Measurements from ENCODE around the gene MARCHF3. TPM values are rescaled to one million over a fixed set of nuclear protein-coding genes. Genes with fewer than 3 reads are reported as not detected.
"Not testable (repeated sequence)": the region's sequence is repeated elsewhere in the genome, so short reads cannot be mapped to it uniquely, and the experiment has no call there.

The MARCHF3 gene
- total and polyA plus RNA-seq, 2 donors (not counting 3 experiments of a cell fraction or from before 2014, with no cell fraction given): 31.9 to 35.0 TPM

GRCh38 chr5:127055880-127056653 lies 25.7 kb upstream of the MARCHF3 start:
- H3K4me1 ChIP-seq (ENCODE audit: control insufficient read depth, extremely low read depth, insufficient read depth, low read length): no peaks in the 10 kb centered on the region
- dilution Hi-C loops (cut with MboI; ENCODE audit: extremely low pct_ligation_motif_present, low sequenced_read_pairs): no loop called here
- H3K36me3 ChIP-seq (ENCODE audit: control insufficient read depth in 2 of 2, extremely low read depth in 1 of 2, insufficient read depth in 2 of 2, low read length in 2 of 2): no peaks in the 10 kb centered on the region
- H3K4me3 ChIP-seq (replicated peaks in 1 of 3; ENCODE audit: insufficient read depth in 1 of 3, low read depth in 1 of 3, low read length in 3 of 3): no peak overlapping the region
- CTCF ChIA-PET: no interaction called here
- no peaks in the 10 kb centered on the region for H3K79me2 ChIP-seq (ENCODE audit: control insufficient read depth, insufficient read depth, low read length)
- TF ChIP-seq FOS (IDR thresholded peaks at IDR 0.05; ENCODE audit: borderline replicate concordance, insufficient read depth, low read length): no peak
- TF ChIP-seq MAX (IDR thresholded peaks at IDR 0.05; ENCODE audit: insufficient read depth, insufficient read length): no peak
- TF ChIP-seq GATA2 (IDR thresholded peaks at IDR 0.05; ENCODE audit: insufficient read depth, insufficient read length, low read depth, low read length): no peak
- TF ChIP-seq JUN (IDR thresholded peaks at IDR 0.05; ENCODE audit: borderline replicate concordance, insufficient read depth, insufficient read length, low read depth): no peak
- TF ChIP-seq, protein P1, sequence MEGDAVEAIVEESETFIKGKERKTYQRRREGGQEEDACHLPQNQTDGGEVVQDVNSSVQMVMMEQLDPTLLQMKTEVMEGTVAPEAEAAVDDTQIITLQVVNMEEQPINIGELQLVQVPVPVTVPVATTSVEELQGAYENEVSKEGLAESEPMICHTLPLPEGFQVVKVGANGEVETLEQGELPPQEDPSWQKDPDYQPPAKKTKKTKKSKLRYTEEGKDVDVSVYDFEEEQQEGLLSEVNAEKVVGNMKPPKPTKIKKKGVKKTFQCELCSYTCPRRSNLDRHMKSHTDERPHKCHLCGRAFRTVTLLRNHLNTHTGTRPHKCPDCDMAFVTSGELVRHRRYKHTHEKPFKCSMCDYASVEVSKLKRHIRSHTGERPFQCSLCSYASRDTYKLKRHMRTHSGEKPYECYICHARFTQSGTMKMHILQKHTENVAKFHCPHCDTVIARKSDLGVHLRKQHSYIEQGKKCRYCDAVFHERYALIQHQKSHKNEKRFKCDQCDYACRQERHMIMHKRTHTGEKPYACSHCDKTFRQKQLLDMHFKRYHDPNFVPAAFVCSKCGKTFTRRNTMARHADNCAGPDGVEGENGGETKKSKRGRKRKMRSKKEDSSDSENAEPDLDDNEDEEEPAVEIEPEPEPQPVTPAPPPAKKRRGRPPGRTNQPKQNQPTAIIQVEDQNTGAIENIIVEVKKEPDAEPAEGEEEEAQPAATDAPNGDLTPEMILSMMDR (IDR thresholded peaks at IDR 0.05; ENCODE audit: extremely low read depth in 1 of 2, insufficient read depth in 1 of 2, low read depth in 1 of 2, low read length in 2 of 2): no peak
- TF ChIP-seq POLR2A (IDR thresholded peaks at IDR 0.05; ENCODE audit: low read depth, low read length): no peak
- TF ChIP-seq EZH2 (IDR thresholded peaks at IDR 0.05; ENCODE audit: borderline replicate concordance, low read depth, low read length, severe bottlenecking): no peak
- no peak for TF ChIP-seq POLR2AphosphoS5 (IDR thresholded peaks at IDR 0.05; ENCODE audit: insufficient read depth, low read depth, low read length)
- no peak for TF ChIP-seq MYC (IDR thresholded peaks at IDR 0.05; ENCODE audit: low read depth, low read length)
- H4K20me1 ChIP-seq (replicated peaks; ENCODE audit: control insufficient read depth, extremely low read depth, insufficient read depth, low read length): no peaks in the 10 kb centered on the region
- no TSS peak for BruUV-seq (replicated peaks)
- no peak for FAIRE-seq
- H3K27ac ChIP-seq (ENCODE audit: insufficient read depth, low read depth, low read length): no peak overlapping the region
- no peak overlapping the region for H2AFZ ChIP-seq (ENCODE audit: low read depth, low read length)
- H3K4me2 ChIP-seq (ENCODE audit: insufficient read depth, low read length): no peak overlapping the region
- H3K27me3 ChIP-seq (ENCODE audit: control insufficient read depth in 2 of 2, insufficient read depth in 2 of 2, low read length in 2 of 2): no peaks in the 10 kb centered on the region
- no peak for DNase-seq (ENCODE audit: low read depth, low spot score)
- POLR2A ChIA-PET: no interaction called here
- no peak overlapping the region for H3K9ac ChIP-seq (replicated peaks; ENCODE audit: extremely low read depth, insufficient read depth, low read length)
- no peaks in the 10 kb centered on the region for H3K9me3 ChIP-seq (replicated peaks; ENCODE audit: control insufficient read depth, insufficient read depth, low read length)
- intact Hi-C loops (cut with micrococcal nuclease): no loop called here
- H3K9me1 ChIP-seq (replicated peaks; ENCODE audit: control insufficient read depth, extremely low read depth, insufficient read depth, low read length): no peaks in the 10 kb centered on the region

DNA sequence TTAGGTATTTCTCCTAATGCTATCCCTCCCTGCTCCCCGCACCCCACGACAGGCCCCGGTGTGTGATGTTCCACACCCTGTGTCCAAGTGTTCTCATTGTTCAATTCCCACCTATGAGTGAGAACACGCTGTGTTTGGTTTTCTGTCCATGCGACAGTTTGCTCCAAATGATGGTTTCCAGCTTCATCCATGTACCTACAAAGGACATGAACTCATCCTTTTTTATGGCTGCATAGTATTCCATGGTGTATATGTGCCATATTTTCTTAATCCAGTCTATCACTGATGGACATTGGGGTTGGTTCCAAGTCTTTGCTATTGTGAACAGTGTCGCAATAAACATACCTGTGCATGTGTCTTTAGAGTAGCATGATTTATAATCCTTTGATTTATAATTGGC lies 23.2 kb upstream of the MARCHF3 start:
- H3K4me1 ChIP-seq (ENCODE audit: control insufficient read depth, extremely low read depth, insufficient read depth, low read length); CTCF ChIA-PET; H3K4me3 ChIP-seq (replicated peaks in 1 of 3; ENCODE audit: insufficient read depth in 1 of 3, low read depth in 1 of 3, low read length in 3 of 3); intact Hi-C loops (cut with micrococcal nuclease); dilution Hi-C loops (cut with MboI; ENCODE audit: extremely low pct_ligation_motif_present, low sequenced_read_pairs); H3K27me3 ChIP-seq (ENCODE audit: control insufficient read depth in 2 of 2, insufficient read depth in 2 of 2, low read length in 2 of 2); H3K9me3 ChIP-seq (replicated peaks; ENCODE audit: control insufficient read depth, insufficient read depth, low read length); H3K36me3 ChIP-seq (ENCODE audit: control insufficient read depth in 2 of 2, extremely low read depth in 1 of 2, insufficient read depth in 2 of 2, low read length in 2 of 2); H4K20me1 ChIP-seq (replicated peaks; ENCODE audit: control insufficient read depth, extremely low read depth, insufficient read depth, low read length); H3K9me1 ChIP-seq (replicated peaks; ENCODE audit: control insufficient read depth, extremely low read depth, insufficient read depth, low read length); FAIRE-seq; H3K9ac ChIP-seq (replicated peaks; ENCODE audit: extremely low read depth, insufficient read depth, low read length); H2AFZ ChIP-seq (ENCODE audit: low read depth, low read length); BruUV-seq (replicated peaks); H3K79me2 ChIP-seq (ENCODE audit: control insufficient read depth, insufficient read depth, low read length); DNase-seq (ENCODE audit: low read depth, low spot score); H3K4me2 ChIP-seq (ENCODE audit: insufficient read depth, low read length); POLR2A ChIA-PET; H3K27ac ChIP-seq (ENCODE audit: insufficient read depth, low read depth, low read length): not testable (repeated sequence)

Measured in endothelial cell of umbilical vein (primary cell).